Germinal center (tissue), 1 donor: ENCODE results near the gene SLC10A7.
"Not testable (repeated sequence)": the region's sequence is repeated elsewhere in the genome, so short reads cannot be mapped to it uniquely, and the experiment has no call there.

ENCODE experiments used
- DNase-seq: peaks from one replicate; pipeline ENCODE4 v3.0.0; 2012; ENCODE audit warnings: mixed read lengths, low spot score

Gene SLC10A7

DNA sequence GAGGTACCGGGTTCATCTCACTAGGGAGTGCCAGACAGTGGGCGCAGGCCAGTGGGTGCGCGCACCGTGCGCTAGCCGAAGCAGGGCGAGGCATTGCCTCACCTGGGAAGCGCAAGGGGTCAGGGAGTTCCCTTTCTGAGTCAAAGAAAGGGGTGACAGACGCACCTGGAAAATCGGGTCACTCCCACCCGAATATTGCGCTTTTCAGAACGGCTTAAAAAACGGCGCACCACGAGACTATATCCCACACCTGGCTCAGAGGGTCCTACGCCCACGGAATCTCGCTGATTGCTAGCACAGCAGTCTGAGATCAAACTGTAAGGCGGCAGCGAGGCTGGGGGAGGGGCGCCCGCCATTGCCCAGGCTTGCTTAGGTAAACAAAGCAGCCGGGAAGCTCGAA lies 171.6 kb downstream of the SLC10A7 start:
- DNase-seq = not testable (repeated sequence)

DNA sequence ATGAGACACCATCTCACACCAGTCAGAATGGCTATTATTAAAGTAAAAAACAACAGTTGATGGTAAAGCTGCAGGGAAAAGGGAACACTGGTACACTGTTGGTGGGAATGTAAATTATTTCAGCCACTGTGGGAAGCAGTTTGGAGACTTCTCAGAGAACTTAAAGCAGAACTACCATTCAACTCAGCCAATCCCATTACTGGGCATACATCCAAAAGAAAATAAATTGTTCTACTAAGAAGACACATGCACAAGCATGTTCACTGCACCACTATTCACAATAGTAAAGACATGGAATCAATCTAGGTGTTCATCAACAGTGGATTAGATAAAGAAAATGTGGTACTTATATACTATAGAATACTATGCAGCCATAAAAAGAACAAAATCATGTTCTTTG lies 172.4 kb downstream of the SLC10A7 start:
- no peak for DNase-seq

DNA sequence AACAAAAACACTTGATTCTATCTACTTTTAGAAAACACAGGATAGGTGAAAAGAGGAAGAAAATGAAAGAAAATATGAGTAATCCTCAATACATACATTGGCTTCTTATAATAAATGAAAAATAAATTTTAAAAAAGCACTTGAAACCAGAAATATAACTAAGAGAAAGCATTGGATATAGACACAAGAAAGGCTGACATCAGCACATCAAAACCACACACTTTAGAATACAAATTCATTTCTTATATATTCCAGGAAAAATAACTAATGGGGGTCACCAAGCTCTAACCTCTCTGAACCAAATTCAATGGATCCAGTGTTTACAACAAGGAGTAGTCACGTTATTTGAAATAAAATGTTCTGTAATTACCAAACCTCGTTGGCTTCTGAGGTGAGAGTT lies 173.9 kb downstream of the SLC10A7 start:
- DNase-seq = no peak

DNA sequence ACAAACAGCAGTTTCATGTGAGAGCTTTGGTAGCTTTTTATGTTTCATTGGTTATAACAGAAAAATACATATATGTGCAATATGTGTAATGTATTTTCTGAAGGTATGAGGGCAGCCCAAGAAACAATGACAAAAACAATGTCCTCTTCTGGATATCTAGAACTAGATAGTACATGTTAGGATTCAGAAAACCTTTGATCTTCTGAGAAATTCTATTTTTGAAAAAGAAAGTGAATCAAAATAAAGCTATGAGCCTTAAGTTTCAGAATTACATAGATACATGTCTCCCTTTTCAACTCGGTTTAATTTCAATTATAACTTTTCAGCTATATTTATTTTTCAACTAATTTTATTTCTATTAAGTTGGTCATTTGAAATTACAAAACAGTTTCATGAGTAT lies 175.5 kb downstream of the SLC10A7 start:
- no peak for DNase-seq

DNA sequence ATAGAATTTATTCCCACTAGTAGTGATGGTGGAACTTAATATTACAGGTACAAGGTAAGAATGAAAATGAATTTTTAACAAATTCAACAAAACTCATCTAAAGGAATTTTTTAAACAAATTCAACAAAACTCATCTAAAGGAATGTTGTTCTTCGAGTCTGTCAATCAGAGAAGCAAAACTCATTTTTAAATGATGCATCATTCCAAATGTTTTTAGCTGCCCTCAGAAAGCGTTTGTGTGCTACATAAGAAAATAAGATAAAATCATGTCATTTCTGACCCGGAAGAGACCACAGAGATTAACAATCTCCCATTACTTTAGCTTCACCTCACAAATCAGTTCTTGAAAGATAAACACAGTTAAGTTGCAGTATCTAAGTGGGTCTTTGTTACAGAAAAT lies 178.0 kb downstream of the SLC10A7 start:
- DNase-seq = no peak

DNA sequence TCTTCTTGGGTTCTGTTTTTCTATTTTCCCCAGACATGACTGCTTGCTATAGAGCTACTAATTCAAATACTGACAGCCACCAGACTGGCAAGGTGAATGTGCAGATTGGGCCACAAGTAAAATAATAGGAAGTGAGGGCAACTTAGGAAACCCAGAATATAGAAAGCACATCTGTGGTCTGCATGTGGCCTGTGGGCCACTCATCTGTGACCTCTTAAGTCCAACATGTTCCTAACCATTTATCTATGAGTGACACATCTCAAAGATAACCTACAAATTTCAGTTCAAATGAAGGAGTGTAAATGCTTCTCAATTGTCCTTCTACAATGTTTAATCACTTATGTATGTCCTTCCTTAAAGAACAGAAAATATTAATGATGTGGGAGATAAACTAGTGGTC lies 178.5 kb downstream of the SLC10A7 start:
- DNase-seq = no peak

DNA sequence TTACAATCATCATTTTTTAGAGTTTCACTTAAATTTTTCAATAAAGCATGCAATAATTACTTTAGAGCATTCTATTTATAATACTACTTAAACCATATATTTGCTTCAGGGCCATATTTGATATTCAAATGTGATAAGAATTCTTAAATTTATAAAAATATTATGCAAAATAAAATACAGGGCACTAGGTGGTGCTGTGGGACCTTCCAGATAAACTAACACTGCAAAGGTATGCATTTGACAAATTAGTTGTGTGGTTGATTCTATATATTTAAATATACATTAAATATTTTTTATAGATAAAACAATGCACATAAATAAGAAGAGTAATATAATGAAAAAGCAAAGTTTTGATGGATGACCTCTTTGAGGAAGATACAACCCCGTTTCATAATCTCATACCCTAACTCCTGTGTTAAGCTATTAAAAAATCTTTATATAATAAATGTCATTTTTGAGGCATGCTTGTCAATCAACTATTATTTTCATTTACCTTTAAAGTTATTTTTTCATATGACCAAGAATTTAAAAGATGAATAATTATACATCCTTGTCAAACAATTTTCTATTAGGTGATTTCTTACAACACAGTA lies 179.0 kb downstream of the SLC10A7 start:
- peak; percentile 7 for DNase-seq

DNA sequence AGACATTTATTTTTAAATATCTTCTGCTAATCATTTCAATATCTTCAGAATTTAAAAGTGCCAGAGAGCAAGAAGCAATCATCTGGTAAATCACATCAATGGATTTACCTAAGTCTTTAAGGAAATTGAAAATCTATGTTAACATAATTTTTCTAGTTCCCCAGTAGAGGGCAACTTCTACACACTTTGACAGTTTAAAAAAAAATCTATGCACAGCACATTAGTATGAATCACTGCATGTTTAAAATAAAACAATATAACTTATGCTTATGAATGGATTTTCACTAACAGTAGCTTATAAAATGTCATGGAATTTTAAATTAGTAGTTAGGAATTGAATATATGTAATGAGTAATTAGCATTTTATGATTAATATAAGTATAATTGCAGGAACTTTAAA lies 180.9 kb downstream of the SLC10A7 start:
- no peak for DNase-seq

DNA sequence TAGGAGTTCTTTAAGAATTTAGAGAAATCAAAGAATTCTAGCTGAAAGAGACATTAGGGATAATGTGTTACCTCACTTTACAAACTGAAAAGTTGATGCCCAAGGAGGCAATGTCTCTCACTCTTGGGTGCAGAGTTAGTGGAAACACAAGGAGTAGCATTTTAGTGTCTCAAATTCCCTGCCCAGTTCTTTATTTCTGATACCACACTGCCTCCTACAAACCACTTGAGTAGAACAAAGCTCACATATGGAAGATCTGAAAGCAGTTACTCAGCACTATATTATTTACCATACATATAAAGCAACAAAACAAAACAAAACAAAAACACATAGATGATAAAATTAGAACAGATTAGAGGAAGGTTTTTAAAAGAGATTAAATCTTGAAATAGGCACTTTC lies 183.2 kb downstream of the SLC10A7 start:
- no peak for DNase-seq

DNA sequence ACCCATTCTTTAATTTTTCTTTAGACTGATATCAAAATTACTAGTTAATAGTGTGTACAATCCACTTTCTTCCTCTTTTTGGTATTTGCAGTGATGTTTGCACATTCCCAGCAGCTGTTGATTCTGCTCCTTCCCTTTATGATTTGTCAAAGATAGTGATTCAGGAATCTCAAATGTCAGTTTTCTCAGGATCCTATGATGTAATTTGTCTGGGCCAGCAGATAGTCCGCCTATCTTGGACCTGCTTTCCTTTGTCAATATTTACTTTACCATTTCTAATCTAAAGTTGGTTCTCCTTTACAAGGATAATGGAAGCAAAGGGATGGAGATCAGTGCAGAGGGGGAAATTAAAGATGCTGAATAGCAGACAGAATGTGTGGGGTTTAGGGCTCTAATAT lies 185.3 kb downstream of the SLC10A7 start:
- DNase-seq = no peak

DNA sequence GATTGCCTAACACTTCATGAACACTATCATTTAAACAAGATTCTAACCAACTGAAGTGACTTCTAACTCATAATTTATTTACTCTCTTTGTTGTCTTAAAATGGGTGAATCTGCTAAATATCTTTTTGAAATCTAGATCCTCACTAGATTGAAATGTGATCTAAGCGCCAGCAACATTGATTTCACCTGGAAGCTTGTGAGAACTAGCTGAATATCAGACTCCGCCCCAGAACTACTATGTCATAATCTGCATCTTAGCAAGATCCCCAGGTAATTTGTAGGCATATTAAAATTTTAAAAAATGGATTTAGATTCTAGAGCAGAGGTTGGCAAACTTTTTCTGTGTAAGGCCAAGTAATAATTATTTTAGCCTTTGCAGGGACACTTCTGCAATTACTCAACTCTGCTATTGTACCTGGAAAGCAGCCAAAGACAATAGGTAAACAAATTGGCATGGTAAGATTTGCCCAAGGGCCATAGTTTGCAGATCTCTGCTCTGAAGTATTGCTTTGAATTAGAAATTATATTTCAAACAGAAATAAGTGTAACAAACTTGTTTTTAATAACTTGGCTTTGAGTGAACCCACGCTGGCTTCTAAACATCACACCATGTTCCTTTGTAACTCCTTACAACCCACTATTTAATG lies 185.9 kb downstream of the SLC10A7 start:
- DNase-seq = no peak

DNA sequence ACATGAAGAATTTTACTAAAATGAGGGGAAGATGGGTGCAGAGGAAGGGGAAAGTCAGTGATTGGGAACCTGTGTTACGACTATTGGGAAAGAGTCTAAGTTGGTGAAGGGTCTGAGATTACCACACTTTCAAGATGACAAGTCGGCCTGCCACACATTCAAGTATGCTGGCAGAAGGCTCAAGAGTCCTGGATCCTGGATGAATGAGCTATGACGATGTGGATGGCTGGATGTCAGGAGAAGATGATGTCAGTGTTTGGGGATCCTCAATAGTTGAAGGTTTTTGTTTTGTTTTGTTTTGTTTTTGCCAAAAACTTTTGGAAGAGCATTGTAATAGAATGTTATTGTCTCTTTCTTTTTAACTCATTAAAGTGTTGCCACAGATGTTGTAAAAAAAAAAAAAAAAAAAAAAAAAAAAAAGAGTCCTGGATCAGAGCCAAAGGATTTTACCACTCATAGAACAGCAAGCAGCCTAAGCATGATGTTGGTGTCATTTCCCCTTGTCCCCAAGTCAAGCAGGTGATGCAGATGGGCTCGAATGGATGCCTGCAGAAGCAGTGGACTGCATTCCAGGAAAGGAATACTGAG lies 186.8 kb downstream of the SLC10A7 start:
- no peak for DNase-seq

DNA sequence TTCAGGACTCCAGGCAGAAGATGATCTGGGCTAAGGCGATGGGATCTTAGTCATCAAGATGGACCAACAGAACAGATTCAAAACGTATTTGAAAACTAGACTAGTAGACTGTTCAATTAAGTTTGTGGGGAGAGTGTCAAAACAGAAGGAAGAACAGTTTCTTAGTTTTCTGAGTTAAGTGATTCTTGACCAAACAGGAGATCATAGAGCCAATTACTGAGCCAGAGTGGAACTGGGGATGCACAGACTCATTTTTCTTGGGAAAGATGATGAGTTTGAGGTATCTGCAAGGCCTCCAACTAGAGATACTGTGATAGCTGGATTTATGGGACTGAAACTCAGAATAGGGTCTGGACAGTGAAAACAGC lies 187.9 kb downstream of the SLC10A7 start:
- DNase-seq = no peak

DNA sequence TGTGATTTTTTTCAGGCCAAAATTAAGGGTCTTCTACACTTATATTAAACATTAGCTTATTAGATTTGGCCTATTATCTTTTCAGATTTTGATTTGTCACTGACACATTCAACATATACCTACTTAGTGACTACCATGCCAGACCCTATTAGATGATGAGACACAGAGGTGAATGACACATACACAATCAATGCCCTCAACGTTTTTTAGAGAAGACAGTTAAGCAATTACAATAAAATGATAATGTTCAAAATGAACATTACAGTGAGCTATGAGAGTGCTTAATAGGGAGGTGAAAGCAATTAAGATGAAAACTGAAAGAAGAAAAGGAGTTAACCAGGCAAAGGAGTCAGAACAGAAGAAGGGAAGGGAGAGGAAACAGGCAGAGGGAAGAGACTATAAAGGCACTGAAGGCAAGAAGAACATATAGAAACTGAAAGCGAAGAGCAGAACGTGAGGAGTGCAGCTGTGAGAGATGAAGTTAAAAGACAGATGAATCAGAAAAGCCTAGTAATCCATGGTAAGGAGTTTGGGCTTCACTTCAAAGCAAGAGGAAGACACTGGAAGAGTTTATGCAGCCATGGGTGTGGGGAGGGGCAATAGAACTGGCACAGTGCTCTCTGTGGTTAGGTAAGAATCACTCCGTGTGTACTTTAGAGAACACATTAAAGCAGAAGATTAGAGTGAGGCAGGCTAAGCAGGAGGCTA lies 188.4 kb downstream of the SLC10A7 start:
- DNase-seq = peak; percentile 11

DNA sequence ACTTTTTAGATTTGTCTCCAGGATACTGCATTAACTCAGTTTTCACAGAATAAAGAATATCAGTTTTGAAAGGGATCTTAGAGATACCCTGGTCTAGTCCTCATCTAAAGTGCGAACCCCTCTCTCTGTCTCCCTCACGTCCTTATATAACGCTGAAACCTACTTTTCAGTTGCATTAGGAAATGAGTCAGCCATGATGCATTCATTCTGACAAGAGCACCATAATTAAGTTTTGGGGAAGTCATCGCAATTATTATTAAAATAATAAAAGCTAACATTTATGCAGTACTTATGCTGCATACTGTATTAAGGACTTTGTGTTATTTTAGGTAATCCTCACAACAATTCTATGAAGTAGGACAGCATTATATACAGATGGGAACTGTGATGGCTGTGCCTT lies 191.3 kb downstream of the SLC10A7 start:
- DNase-seq = no peak

DNA sequence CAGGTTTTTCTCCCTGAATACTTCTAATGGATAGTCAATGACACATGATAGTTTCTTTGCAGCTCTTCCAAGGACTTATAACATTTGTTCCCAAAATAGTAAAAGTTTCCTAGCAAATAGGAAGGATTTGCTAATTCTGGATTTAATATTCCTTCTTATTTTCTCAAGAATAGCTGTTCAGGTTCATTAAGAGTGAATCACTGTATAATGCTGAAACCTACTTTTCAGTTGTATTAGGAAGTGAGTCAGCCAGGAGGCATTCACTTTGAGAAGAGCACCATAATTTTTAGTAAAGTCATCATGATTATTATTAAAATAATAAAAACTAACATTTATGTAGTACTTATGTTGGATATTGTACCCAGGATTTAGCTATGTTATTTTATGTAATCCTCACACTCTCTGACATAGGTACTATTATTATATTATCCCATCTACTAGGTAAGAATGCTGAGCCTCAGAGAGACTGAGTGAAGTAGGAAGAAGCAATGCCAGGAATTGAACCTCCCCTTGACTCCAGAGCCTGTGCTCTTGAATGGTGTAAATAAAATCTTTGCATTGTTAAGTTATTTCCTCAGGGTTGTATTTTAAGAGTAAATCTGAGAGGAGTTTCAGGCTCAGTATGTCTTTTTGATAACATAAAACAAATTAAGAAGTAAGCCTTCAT lies 192.6 kb downstream of the SLC10A7 start:
- no peak for DNase-seq

DNA sequence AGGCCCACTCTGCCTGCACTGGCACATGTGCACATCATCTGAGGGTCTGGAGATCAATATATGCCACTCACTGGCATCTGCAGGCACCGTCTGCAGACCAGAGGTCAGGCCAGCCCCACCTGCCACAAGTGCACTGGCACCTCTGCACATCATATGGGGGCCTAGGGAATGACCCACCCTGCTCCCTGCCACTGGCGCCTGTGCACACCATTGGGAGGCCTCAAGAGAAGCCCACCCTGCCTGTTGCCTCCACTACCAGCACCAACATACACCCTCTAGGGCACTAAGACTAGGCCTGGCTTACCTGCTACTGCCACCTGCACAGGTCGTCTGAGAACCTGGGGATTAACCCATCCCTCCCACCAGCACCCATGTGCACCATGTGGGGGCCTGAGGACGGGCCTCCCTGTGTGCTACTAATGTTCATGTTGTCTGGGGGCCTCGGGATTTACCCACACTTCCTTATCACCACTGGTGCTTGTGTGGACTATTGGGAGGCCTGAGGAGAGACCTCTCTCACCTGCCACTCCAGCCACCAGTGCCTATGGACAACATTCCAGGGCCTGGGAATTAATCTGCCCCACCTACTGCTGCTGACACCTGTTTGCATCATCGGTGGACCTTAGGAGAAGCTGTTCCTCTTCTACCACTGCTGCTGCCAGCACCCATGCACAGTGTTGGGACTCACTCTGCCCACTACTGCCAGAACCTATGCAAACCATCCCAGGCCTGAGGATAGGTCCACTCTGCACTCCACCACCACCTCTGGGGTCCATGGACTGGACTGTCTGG lies 193.7 kb downstream of the SLC10A7 start:
- DNase-seq = no peak

DNA sequence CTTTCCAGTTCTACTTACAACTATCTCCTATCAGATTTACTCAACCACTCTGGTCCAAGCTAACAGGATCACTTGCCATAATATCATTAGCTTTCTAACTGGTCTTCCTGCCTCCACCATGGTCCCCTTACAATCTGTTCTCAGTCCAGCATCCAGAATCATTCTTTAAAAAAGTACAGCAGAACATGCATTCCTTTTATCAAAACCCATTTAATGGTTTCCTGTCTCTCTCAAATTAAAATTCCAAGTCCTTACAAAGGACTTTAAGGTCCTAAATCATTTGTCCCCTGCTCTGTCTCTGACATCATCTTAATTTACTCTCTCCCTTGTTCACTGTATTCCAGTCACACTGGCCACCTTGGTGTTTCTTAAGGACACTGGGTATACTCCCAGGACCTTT lies 202.8 kb downstream of the SLC10A7 start:
- DNase-seq = no peak

DNA sequence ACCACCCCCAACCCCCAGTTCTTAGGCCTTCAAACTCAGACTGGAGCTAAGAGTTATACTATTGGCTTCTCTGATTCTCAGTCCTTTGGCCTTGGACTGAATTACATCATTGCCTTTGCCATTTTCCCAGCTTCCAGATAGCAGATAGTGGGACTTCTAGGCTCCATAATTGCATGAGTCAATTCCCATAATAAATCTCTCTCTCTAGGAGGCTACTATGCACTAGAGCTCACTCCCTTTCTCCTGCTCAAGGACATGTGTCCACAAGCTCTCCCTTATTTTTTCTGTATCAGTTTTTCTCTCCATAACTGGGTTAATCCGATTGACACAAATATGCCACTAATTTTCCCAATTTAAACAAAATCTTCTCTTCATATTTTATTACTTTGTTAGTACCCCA lies 204.0 kb downstream of the SLC10A7 start:
- no peak for DNase-seq

DNA sequence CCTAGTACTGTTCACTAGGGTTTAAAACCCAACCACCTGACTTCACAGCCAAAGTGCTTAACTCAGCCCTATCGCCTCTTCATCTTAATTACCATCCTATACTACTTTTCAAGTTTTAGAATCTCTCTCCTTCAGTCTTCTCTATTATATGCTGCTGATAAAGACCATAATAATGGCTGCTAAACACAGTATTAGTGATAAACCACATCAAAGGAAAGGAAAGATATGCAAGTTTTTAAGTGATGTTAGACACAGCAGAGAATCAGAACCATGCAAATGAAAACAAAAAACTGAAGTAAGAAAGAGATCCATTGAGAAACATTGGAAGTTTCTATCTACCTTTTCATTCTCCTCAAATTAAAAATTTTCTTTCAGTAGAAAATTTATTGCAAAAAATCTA lies 206.6 kb downstream of the SLC10A7 start:
- no peak for DNase-seq

DNA sequence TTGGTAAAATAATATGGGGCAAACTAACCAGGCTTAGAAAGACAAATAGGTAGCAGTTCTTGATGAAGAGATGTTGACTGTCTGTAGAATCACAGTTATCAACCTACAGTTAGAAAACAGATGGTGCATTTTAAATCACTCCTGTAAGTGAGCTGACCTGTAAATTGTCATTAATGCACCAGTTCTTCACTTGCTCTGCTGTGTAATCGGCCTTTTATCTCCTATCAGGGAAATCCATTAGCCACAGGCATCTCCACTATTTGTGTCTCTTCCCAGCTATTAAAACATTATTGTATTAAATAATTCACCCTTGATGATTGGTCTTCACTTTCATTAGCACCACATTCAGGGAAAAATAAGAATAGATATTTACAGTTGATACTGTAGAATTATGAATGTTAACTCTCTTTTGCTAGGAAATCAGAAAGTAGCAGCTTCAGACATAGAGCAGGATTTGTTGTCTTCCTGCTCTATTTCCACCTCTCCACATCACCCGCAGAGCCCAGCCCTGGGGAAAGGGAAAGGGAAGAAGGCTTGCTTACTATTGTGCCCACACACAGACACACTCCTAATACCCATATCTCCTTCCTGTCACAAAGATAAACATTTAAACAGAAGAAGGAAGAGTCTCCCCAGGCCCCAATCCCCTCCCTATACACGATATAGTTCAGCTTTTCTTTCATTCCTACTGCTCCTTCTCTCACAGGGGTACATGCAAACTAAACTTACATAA lies 210.3 kb downstream of the SLC10A7 start:
- DNase-seq = no peak
